GM18907 (cell line): Measurements from ENCODE around the gene TTC39C.

Experiments used
- ATAC-seq: cut with Tn5 transposase; IDR thresholded peaks from one replicate; pipeline ENCODE4 v1.9.1; 2021; ENCODE audit warnings: mild to moderate bottlenecking, moderate library complexity; ENCODE audit not compliant: unreplicated experiment

The TTC39C gene

GRCh38 chr18:24075767-24076597 lies 61.4 kb downstream of the TTC39C start:
- peak; percentile 80 for ATAC-seq

GRCh38 chr18:24076950-24077349 lies 62.4 kb downstream of the TTC39C start:
- ATAC-seq, result no peak

- no peak for ATAC-seq
Measured at GRCh38 chr18:24078391-24078790, 63.8 kb downstream of the TTC39C start.

GRCh38 chr18:24080861-24081260 lies 66.3 kb downstream of the TTC39C start:
- no peak for ATAC-seq

GRCh38 chr18:24083550-24083949 lies 69.0 kb downstream of the TTC39C start:
- no peak for ATAC-seq

GRCh38 chr18:24086082-24086481 lies 71.5 kb downstream of the TTC39C start:
- no peak for ATAC-seq

GRCh38 chr18:24089076-24089475 lies 74.5 kb downstream of the TTC39C start:
- ATAC-seq, result no peak

GRCh38 chr18:24089515-24090337 lies 75.2 kb downstream of the TTC39C start:
- ATAC-seq, result no peak

GRCh38 chr18:24090876-24091275 lies 76.3 kb downstream of the TTC39C start:
- ATAC-seq, result no peak

- ATAC-seq, result no peak
Measured at GRCh38 chr18:24094561-24094960, 80.0 kb downstream of the TTC39C start.

GRCh38 chr18:24095976-24096375 lies 81.4 kb downstream of the TTC39C start:
- no peak for ATAC-seq

- ATAC-seq, result no peak
Measured at GRCh38 chr18:24103320-24104021, 88.9 kb downstream of the TTC39C start.

- ATAC-seq, result no peak
Measured at GRCh38 chr18:24104486-24104885, 89.9 kb downstream of the TTC39C start.

- ATAC-seq, result no peak
Measured at GRCh38 chr18:24108641-24109040, 94.1 kb downstream of the TTC39C start.

- ATAC-seq, result no peak
Measured at GRCh38 chr18:24111936-24112335, 97.4 kb downstream of the TTC39C start.

GRCh38 chr18:24112464-24112863 lies 97.9 kb downstream of the TTC39C start:
- ATAC-seq, result no peak

- no peak for ATAC-seq
Measured at GRCh38 chr18:24112874-24113615, 98.5 kb downstream of the TTC39C start.

- no peak for ATAC-seq
Measured at GRCh38 chr18:24114924-24115549, 100.5 kb downstream of the TTC39C start.

GRCh38 chr18:24115628-24116027 lies 101.1 kb downstream of the TTC39C start:
- ATAC-seq, result no peak
